Activated CD8-positive, alpha-beta memory T cell treated with anti-CD3 and anti-CD28 coated beads, Interleukin-2, amount 50 U/mL, for 48 hours (primary cell): Measurements from ENCODE around the gene BRIP1.
"Not testable (repeated sequence)": the region's sequence is repeated elsewhere in the genome, so short reads cannot be mapped to it uniquely, and the experiment has no call there.

ENCODE experiments used
- DNase-seq: peaks from one replicate; pipeline ENCODE4 v3.0.0-alpha.2; 2020

The BRIP1 gene

DNA sequence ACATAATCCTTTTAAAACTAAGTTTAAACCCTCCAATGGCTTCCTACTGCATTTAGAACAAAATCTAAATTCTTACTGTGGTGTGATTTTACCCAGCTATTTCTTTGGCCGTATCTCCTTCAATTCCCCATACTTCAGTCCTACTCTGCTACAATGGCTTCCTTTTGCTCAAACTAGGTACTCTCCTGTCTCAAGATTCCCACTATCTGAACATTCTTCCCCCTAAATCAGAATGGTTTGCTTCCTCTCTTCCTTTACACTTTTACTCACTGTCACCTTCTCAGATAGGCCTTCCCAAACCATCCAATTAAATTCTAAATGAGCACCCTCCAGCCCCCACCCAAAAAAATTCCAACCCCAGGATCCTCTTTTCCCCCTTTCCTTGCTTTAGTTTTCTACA is 109.2 kb downstream of the BRIP1 start:
- no peak for DNase-seq

DNA sequence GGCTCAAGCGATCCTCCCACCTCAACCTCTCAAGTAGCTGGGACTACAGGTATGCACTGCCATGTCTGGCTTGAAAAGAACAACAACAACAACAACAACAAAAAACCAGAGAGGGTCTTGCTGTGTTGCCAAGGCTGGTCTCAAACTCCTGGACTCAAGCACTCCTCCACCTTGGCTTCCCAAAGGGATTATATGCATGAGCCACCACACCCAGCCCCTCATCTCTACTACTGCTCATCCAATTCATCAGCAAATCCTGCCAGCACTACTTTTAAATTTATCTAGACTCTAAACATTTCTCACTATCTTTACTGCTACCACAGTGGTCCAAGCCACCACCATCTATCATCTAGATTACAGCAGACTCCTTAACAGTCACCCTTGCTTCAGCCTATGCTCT is 109.6 kb downstream of the BRIP1 start:
- no peak for DNase-seq

DNA sequence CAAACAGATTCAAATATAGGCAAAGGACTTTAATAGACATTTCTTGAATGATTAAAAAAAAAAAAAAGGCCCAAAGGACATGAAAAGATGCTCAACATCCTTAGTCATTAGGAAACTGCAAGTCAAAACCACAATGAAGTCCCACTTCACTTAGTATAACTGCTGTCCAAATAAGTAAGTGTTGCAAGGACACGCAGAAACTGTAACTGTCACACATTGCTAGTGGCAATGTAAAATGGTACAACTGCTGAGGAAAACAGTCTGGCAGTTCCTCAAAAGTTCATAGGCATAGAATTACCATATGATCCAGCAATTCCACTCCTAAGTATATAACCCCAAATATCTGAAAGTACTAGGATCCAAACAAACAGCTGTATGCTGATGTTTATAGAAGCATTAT is 112.7 kb downstream of the BRIP1 start:
- no peak for DNase-seq

DNA sequence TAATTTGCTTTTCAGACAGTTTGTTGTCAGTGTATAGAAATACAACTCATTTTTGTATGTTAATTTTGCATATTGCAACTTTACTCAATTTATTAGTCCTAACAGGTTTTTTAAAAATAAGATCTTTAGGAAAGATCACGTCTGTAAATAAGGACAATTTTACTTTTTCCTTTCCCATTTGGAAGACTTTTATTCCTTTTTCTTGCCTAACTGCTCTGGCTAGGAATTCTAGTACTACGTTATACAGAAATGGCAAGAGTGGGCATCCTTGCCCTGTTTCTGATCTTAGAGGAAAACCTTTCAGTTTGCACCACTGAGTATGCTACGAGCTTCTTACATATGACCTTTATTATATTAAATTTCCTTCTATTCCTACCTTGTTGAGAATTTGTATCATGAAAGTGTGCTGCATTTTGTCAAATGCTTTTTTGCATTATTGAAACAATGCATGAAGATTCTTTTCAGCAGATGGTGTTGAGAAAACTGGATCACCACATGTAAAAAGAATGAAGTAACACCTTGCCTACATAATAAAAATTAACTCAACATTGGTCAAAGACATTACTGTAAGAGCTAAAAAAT is 113.4 kb downstream of the BRIP1 start:
- DNase-seq = no peak

DNA sequence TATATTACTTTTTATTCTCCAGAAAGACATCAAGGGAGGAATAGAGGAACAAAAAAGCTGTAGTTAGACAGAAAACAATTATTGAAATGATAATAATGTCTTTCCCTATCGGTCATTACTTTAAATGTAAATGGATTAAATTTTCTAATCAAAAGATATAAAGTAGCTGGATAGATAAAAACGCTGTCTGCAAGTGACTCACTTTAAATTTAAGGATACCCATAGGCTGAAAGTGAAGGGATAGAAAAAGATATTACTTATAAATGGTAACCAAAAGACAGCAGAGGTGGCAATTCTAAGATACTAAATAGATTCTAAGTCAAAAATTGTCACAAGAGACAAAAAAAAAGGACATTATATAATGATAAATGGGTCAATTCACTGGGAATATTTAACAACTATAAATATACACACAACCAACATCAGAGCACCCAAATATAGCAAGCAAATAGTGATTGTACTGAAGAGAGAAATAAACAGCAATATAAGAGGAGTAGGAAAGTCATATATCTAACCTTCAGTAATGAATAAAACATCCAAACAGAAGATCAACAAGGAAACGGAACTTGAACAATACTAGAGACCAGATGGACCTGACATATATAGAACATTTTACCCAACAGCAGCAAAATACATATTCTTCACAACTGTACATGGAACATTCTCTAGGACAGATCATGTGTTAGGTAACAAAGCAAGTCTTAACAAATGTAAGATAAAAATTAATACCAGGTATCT is 116.9 kb downstream of the BRIP1 start:
- no peak for DNase-seq

DNA sequence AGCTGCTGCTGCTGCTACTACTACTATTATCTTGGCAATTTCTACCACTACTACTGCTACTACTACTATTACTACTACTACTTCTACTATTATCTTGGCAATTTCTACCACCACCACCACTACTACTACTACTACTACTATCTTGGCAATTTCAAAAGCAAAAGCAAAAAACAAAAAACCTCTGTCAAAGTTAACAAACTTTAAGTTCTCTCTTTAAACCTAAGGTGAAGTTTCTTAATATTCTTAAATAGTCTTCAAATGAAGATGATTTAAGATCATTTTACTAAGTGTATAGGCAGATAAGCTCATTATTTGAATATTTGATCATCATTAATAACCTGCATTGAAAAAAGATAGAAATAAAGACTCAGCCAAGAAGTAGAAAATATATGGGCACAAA is 118.5 kb downstream of the BRIP1 start:
- DNase-seq = no peak

DNA sequence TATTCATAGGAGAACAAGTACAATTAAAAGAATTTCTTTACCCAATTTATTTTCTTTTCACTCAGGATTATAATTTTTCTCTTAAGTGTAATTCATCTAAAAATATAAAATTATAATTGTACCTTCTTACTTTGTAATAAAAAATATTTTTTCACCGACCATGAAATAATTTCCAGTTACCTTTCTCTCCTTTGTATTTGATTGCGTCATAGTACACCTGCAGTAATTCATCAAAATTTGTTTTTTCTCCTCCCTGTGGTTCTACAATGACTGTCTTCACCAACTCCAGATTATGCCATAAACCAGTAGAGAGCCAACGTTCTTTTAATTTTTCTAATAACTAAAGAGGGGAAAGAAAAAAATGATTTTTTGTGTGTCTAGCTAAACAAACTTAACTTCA is 119.1 kb downstream of the BRIP1 start:
- DNase-seq = no peak

DNA sequence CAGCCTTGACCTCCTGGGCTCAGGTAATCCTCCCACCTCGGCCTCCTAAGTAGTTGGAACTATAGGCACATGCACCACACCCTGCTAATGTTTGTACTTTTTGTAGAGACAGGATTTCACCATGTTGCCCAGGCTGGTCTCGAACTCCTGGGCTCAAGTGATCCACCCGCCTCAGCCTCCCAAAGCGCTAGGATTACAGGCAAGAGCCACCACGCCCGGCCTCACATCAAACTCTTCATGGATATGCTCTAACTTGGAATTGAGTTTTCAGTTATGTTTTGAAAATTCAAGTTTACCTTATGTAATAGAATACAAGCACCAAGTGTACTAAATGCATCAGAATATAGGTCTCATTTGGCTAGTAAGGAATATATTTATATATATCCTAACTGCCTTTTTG is 119.6 kb downstream of the BRIP1 start:
- no peak for DNase-seq

DNA sequence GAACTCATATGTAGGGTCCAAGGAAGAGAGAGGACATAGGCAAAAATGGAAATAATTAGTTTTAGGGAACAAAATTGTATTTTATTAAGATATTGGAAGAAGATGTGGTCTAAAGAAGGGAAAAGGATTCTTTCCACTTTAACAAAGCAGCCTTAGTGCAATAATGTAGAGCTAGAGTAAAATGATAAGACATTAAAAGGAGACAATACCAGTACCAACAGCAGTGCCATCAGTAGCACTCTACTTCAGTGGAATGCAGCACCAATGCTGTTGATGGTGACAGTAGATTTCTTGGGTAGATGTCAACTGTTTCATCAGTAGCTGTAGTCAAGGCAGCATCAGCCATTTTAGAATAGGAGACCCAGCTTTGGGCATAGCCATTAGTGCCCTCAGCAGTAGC is 124.3 kb downstream of the BRIP1 start:
- no peak for DNase-seq

DNA sequence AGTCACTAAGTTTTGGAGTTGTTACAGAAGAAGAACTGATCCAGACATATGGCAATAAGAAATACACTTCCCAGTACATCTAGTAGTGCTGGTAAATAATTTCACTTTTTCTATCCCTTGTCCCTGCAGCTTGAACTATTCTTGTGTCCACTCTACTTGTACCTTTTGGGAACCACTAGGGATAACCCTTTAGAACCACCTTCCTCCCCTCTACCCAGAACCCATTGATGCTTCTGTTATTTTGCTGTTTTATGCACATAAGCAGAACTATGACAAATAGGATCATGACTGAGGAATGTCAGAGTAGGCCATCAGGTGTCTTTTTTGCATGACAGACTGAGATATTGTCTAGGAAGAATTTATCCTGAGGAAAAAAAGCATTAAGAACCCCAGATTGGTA is 125.1 kb downstream of the BRIP1 start:
- no peak for DNase-seq

DNA sequence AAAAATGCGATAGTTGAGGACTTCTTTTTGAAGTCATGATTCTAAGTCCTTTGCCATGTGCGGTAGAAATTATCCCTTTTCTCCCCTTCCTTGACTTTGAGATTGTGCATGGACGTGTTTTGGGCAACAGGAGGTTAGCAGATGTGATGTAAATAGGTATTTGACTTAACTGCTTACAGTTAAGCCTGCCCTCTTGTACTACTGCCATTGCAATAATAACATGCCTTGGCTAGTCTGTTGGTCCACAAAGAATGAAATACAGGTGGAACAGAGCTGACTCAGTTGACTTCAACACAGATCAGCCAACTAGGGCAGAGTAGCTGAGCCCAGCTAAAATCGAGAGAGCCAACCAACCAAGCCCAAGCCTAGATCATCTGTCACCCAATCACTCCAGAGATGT is 125.5 kb downstream of the BRIP1 start:
- DNase-seq = no peak

DNA sequence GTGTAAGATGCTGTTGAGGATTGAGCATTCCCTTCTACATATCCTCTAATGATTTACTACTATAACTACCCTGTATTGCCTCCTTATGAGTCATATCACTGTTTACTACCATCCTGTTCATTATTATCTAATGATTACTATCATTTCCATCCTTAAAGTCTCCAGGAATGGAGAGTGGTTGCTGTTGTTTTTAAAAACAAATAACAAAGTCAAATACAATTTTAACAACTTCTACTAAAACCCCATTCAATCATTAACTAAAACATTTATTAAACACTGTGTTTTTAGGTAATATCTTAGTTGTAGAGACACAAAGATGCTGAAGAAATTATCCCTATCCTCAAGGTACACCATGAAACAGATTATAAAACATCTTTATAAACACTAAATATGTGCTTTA is 126.9 kb downstream of the BRIP1 start:
- no peak for DNase-seq

DNA sequence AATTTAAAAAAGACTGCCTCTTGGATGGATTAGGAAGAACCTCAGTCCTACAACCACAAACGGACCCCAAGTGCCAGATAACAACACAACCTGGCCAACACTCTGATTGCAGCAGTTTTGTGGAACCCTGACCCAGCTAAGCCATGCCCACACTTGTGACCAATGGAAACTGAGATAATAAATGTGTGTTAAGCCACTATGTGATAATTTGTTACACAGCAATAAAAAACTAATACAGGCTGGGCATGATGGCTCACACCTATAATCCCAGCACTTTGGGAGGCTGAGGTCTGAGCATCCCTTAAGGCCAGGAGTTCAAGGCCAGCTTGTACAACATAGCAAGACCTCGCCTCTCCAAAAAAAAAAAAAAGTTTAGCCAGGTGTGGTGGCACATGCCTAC is 127.5 kb downstream of the BRIP1 start:
- DNase-seq = no peak

DNA sequence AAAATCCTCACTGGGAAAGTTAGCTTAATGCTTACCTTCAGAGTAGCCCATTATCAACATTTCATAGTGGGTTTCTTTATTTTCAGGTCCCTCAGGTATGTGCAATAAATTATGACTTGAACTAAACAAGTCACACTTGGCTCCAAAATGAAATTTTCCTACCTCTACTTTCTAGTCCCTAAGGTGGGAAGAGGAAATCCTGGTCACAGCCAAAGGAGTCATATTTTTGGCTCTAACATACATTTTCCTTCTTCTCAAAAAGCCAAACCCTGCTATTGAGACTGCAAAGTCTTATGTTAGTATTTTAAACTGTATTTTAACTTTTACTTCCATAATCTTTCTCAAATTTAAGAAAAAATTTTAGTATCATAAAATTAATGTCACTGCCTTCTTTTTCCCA is 128.9 kb downstream of the BRIP1 start:
- DNase-seq = no peak

DNA sequence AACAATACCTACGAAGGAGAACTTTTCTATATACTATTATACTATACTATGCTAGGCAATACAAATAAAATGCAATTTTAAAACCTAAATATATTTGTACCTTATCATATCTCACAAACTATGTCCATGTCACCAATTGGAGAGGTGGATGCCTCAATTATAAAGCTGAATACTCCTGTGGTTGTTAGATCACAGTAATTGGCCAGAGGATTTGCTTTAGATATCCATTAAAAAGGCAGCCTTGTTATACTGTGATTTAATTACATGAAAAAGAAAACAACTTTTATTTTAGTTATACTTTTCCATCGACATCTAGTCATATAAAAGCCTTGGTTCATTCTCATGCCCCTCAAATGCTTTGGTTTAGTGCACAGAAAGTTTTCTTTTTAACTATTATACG is 129.3 kb downstream of the BRIP1 start:
- DNase-seq = no peak

DNA sequence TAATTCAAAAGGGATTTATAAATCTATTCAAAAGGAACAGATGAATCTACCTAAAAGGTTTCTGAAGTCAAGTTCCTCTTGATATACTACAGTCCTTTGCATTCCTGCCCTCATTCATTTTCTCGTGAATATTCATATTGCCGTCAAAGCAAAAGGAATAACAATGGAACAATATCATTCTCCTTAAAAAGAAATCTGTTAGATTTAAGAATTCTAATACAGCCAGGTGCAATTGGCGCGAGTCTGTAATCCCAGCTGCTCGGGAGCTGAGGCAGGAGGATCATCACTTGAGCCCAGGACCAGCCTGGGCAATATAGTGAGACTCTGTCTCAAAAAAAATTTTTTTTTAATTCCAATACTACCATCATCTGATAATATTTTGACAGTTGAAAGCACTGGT is 130.3 kb downstream of the BRIP1 start:
- DNase-seq = no peak

DNA sequence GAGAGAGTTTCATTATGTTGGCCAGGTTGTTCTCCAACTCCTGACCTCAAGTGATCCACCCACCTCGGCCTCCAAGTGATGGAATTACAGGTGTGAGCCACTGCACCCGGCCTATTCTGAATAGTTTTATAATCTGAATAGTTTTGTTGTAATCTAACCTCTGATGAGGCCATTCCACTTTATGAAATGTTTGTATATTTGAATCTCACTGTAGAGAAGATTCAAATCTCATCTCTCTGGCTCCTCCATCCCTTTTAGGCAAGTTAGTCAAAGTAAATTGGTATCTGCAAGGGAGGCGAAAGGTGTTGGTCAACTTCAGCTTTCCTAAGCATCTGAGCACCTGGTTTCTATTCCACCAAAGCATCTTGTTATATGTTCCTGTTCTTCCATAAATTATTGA is 131.2 kb downstream of the BRIP1 start:
- no peak for DNase-seq

DNA sequence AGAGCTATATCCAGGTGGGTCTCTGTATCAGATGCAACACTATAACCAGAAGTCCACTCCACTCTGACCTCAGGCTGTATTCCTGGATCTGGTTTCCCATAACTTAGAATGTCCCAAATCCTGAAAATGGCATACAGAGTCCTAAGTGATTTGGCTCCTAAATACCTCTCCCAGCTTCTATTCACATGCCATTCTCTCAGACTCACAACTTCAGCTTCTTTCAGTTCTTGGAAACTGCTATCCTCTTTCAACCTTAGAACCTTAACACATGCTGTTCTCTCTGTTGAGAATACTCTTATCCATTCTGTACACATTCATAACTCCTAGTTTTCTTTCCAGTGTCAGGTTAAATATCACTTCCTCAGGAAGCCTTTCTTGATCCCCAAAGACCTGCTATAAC is 132.0 kb downstream of the BRIP1 start:
- no peak for DNase-seq

DNA sequence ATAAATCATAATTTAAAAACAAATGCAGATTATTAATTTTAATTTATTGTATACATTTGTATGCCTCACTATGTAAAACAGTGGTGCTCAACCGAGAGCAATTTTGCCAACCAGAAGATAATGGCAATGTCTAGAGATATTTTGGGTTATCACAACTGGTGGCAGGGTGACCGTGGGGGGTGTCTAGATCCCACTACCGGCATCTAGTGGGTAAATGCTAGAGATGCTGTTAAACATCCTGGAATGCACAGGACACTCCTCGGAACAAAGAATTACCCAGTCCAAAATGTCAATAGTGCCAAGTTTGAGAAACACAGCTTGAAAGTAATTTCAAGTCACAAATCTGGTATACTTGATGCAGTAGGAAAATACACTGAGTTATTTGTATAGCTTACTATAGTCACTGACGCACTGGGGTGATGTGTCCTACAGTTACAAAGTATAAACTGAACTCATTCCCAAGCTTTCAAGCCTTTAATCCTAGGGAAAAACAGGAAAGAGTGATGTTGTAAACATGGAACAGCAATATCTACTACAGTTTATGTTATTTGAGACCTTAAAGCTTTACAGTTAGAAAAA is 133.5 kb downstream of the BRIP1 start:
- DNase-seq = no peak

DNA sequence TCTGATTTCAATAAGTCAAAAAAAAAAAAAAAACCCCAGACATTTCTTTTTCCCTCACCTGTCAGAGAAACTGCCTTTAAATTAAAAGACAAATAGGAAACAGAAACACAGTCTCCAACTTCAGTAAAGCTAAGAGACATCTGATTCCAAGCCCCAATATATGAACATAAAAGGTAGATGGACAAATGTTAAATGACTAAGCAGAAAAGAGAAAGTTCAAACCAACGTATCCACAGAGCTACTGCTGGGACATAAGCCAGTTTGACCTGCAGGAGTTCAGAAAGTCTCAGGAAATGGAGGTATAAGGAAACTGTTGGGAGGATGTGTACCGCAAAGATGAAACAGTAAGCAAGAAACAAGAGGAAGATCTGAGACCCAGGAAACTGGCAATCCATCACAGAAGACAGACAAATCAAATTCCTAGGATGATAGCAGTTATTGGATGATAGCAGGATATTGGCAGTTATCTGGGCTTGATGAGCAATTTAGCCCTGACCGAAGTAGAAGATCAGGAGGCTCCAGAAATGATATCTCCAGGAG is 135.0 kb downstream of the BRIP1 start:
- DNase-seq = no peak

DNA sequence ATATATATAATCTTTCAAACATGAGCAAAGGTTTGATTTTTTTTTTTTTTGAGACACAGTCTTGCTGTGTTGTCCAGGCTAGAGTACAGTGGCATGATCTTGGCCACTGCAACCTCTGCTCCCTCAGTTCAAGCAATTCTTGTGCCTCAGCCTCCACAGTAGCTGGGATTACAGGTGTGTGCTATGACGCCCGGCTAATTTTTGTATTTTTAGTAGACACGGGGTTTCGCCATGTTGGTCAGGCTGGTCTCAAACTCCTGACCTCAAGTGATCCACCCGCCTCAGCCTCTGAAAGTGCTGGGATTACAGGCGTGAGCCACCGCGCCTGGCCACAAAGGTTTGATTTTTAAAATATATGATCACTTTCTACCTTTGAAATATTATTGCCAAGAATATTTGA is 135.5 kb downstream of the BRIP1 start:
- DNase-seq = not testable (repeated sequence)

DNA sequence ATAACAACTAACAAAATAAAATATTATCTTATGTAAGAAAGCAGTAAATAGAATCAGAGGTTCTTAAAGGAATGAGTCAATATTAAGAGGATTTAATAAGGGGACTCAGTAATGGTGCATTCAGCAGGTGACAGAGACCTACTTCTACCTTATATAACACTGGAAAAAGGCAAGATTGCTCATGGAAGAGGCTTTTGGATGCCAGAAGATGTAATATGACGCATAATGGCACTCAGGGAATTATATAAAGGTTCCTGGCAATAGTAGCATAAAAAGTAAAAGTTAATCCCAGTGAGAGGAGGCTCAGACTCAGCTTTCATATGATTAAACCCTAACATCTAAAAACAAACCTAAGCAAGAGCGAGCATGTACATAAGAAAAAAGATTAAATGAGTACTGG is 136.4 kb downstream of the BRIP1 start:
- no peak for DNase-seq

DNA sequence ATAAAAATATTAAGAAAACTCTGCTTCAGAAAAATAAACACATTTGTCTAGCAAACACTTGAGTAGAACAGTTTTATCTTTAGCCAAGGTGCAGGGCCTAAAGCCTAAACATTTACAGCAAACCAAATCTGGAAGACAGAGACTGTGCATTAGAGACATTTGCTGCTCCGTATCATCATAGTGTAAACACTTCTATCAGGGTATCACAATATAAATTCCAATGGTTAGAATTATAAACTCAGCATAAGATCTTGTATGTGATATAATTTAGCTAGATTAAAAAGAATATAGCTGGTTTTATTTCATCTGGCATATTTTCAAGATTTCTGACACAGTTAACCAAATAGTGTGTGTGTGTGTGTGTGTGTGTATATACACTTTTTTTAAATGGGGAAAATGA is 138.6 kb downstream of the BRIP1 start:
- DNase-seq = no peak

DNA sequence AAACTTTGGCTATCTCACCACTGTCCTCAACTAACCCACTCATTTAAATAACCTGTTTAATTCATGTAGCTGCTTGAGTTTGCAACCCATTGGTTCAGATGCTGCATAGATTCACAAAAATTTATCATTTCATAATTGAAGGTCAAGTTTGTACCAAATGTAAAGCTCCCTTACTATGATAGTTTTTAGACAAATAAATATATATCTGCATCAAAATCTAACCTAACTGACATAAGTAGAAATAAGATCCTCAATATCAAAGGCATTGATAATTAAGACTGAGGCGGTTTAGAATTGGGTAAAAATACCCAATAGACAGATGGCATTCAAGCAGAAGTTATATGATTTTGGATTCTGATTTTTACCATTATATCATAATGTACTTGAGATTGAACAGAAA is 139.4 kb downstream of the BRIP1 start:
- DNase-seq = no peak

DNA sequence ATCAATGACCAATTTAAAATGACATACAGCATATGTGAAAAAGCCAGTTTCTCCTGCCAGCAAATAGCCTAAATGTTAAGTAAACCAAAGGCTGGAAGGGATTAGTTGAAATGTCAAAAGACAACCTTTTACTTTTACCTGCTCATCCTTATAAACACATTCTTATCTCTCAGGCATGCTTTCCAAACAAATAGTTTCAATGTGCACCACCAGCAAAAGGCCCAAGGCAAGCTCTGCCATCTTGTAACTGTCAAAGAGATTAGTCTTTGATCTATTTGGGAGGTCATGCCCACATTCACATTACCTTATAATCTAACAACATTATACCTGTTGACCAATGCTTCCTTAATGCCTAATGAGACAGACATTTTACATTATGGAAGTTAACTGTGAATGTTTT is 140.1 kb downstream of the BRIP1 start:
- DNase-seq = no peak
